IMR-90 (cell line): ENCODE results near the gene VSNL1. TPM values are rescaled to one million over a fixed set of nuclear protein-coding genes. Genes with fewer than 3 reads are reported as not detected.

Source experiments
- ATAC-seq: fragments of 200-7000 bp; cut with Tn5 transposase; 2 replicates; pipeline ENCODE4 v1.9.1; 2020; ENCODE audit warnings: low read depth, mild to moderate bottlenecking, moderate library complexity
- BruUV-seq: library from RNA; stranded (reverse); fragments of 400-500 nt; replicated peaks from 2 replicates; lab custom pipeline; 2021; lab: Mats Ljungman, UMichigan
- CTCF ChIA-PET: fragments of 300-600 bp; formaldehyde crosslinking; extraction: SDS; loops from one replicate; lab custom pipeline; 2021; ENCODE audit warnings: antibody characterized with exemption; lab: Yijun Ruan, JAX
- POLR2A ChIA-PET: fragments of 300-600 bp; sonication (Branson Sonifier 250); formaldehyde crosslinking; loops from one replicate; lab custom pipeline; 2022; ENCODE audit warnings: antibody characterized with exemption; ENCODE audit not compliant: unreplicated experiment; lab: Charles Lee
- DNase-seq: peaks from one replicate; pipeline ENCODE4 v3.0.0; 2013
- H2AFZ ChIP-seq: replicated peaks from 2 replicates; pipeline ENCODE3; 2013; ENCODE audit warnings: low read length, mild to moderate bottlenecking; ENCODE audit not compliant: poor library complexity
- H2AK5ac ChIP-seq: 2 replicates; pipeline ENCODE4 v1.6.1; 2013; ENCODE audit warnings: low read depth, low read length, inconsistent platforms
- H2AK9ac ChIP-seq: replicated peaks from 2 replicates; pipeline ENCODE3; 2013; ENCODE audit warnings: mild to moderate bottlenecking, low read depth, low read length, moderate library complexity; ENCODE audit not compliant: poor library complexity
- H2BK120ac ChIP-seq: 2 replicates; pipeline ENCODE4 v1.6.1; 2013; ENCODE audit warnings: low read depth, low read length, inconsistent platforms
- H2BK15ac ChIP-seq: 3 replicates; pipeline ENCODE4 v1.6.1; 2013; ENCODE audit warnings: low read depth, low read length, inconsistent platforms
- H2BK20ac ChIP-seq: 2 replicates; pipeline ENCODE4 v1.6.1; 2013; ENCODE audit warnings: low read depth, mild to moderate bottlenecking, inconsistent platforms, low read length, moderate library complexity
- H2BK5ac ChIP-seq: 2 replicates; pipeline ENCODE4 v1.6.1; 2013; ENCODE audit warnings: mild to moderate bottlenecking, low read depth, low read length, inconsistent platforms; ENCODE audit not compliant: poor library complexity, severe bottlenecking
- H3K14ac ChIP-seq: replicated peaks from 2 replicates; pipeline ENCODE4 v1.6.1; 2013; ENCODE audit warnings: low read depth, low read length, inconsistent platforms
- H3K18ac ChIP-seq: 2 replicates; pipeline ENCODE4 v1.6.1; 2013; ENCODE audit warnings: low read depth, low read length, control low read depth
- H3K23ac ChIP-seq: 2 replicates; pipeline ENCODE4 v1.6.1; 2013; ENCODE audit warnings: low read depth, low read length, inconsistent platforms
- H3K27ac ChIP-seq: 2 replicates; pipeline ENCODE4 v1.5.1; 2013; ENCODE audit warnings: mild to moderate bottlenecking, control low read depth, low read length; ENCODE audit not compliant: insufficient read depth
- H3K27me3 ChIP-seq: 2 replicates; pipeline ENCODE4 v1.6.1; 2013; ENCODE audit warnings: low read length; ENCODE audit not compliant: control insufficient read depth, insufficient read depth
- H3K36me3 ChIP-seq: 2 replicates; pipeline ENCODE4 v1.6.1; 2013; ENCODE audit warnings: low read length, mixed read lengths; ENCODE audit not compliant: control insufficient read depth, insufficient read depth
- H3K4ac ChIP-seq: 2 replicates; pipeline ENCODE4 v1.6.1; 2013; ENCODE audit warnings: low read depth, low read length, inconsistent platforms
- H3K4me1 ChIP-seq: 2 replicates; pipeline ENCODE4 v1.6.1; 2013; ENCODE audit warnings: low read length, mixed read lengths; ENCODE audit not compliant: control insufficient read depth, insufficient read depth
- H3K4me2 ChIP-seq: 2 replicates; pipeline ENCODE4 v1.6.1; 2013; ENCODE audit warnings: low read depth, mild to moderate bottlenecking, control low read depth, low read length, moderate library complexity
- H3K4me3 ChIP-seq: 2 replicates; pipeline ENCODE4 v1.5.1; 2013; ENCODE audit warnings: low read depth, mild to moderate bottlenecking, control low read depth, low read length, moderate library complexity; ENCODE audit not compliant: insufficient read depth
- H3K56ac ChIP-seq: 2 replicates; pipeline ENCODE4 v1.6.1; 2013; ENCODE audit warnings: low read length, inconsistent platforms; ENCODE audit not compliant: insufficient read depth; ENCODE audit errors: extremely low read depth
- H3K79me1 ChIP-seq, 2 experiments: 2 replicates each; pipeline ENCODE4 v1.6.1; 2013; ENCODE audit warnings: low read length in 2 of 2, inconsistent platforms in 1 of 2, low read depth in 1 of 2
- H3K9ac ChIP-seq: 2 replicates; pipeline ENCODE4 v1.6.1; 2013; ENCODE audit warnings: low read depth, low read length, control low read depth
- H3K9me1 ChIP-seq: 2 replicates; pipeline ENCODE4 v1.6.1; 2013; ENCODE audit warnings: low read length, inconsistent platforms; ENCODE audit not compliant: insufficient read depth
- H3K9me3 ChIP-seq: 2 replicates; pipeline ENCODE4 v1.6.1; 2013; ENCODE audit warnings: low read length; ENCODE audit not compliant: control insufficient read depth, insufficient read depth
- H4K20me1 ChIP-seq: 2 replicates; pipeline ENCODE4 v1.6.1; 2013; ENCODE audit warnings: low read length, inconsistent platforms; ENCODE audit not compliant: insufficient read depth
- H4K5ac ChIP-seq: 2 replicates; pipeline ENCODE4 v1.6.1; 2013; ENCODE audit warnings: mild to moderate bottlenecking, low read depth, low read length, control low read depth
- H4K8ac ChIP-seq, 2 experiments: 2 replicates each; pipeline ENCODE4 v1.6.1; 2013; ENCODE audit warnings: low read depth in 2 of 2, low read length in 2 of 2, control low read depth in 1 of 2, inconsistent platforms in 1 of 2
- H4K91ac ChIP-seq: 2 replicates; pipeline ENCODE4 v1.6.1; 2013; ENCODE audit warnings: low read depth, low read length, inconsistent platforms; ENCODE audit not compliant: insufficient read depth
- CEBPB ChIP-seq: IDR thresholded peaks from 2 replicates; pipeline ENCODE4 v1.6.1; 2012; ENCODE audit warnings: low read depth, low read length, improper control_type of control experiment
- MAZ ChIP-seq: IDR thresholded peaks from 2 replicates; pipeline ENCODE4 v1.6.1; 2012; ENCODE audit warnings: low read depth, mild to moderate bottlenecking, low read length, improper control_type of control experiment, moderate library complexity, borderline replicate concordance
- POLR2A ChIP-seq: IDR thresholded peaks from 2 replicates; pipeline ENCODE4 v1.6.1; 2012; ENCODE audit warnings: mild to moderate bottlenecking, low read depth, low read length
- RFX5 ChIP-seq: IDR thresholded peaks from 2 replicates; pipeline ENCODE4 v1.8.0; 2012; ENCODE audit warnings: low read depth, mild to moderate bottlenecking, low read length, moderate library complexity
- WGBS, 2 experiments: methylation state at CpG; one replicate each; pipeline versions ENCODE4 v1.1.5 to v1.1.7; 2013; ENCODE audit warnings: missing lambda C conversion rate in 2 of 2; ENCODE audit not compliant: insufficient read length in 1 of 2; ENCODE audit errors: extremely low coverage in 2 of 2; 5-methylcytosine and 5-hydroxymethylcytosine counted together
- dilution Hi-C: fragments of 300-500 bp; cut with HindIII; formaldehyde crosslinking; loops from one replicate; pipeline ENCODE4 v1.14.3; 2018; ENCODE audit warnings: low sequenced_read_pairs; ENCODE audit not compliant: unreplicated experiment
- in situ Hi-C: fragments of 300-500 bp; cut with MboI; formaldehyde crosslinking; loops from 3 replicates; pipeline ENCODE4 v1.14.3; 2019; ENCODE audit warnings: low sequenced_read_pairs, inconsistent platforms, mixed read lengths
- intact Hi-C: fragments of 100-400 bp; cut with micrococcal nuclease; formaldehyde crosslinking; loops from 2 replicates; pipeline ENCODE4 v1.10.0; 2022
- polyA plus RNA-seq, 3 experiments: library from polyadenylated mRNA; depleted of rRNA; stranded (reverse); fragments of >200 nt; gene quantifications; 2 replicates each; pipeline ENCODE4 v1.2.3, GENCODE V29; 2012; ENCODE audit warnings: low replicate concordance in 1 of 3
- total RNA-seq: library from RNA; depleted of rRNA; stranded (reverse); fragments of >200 nt; gene quantifications from 2 replicates; pipeline ENCODE4 v1.2.3, GENCODE V29; 2012

The VSNL1 gene
- total and polyA plus RNA-seq, 2 of the 4 experiments (the other 2 are of a cell fraction): 0.32 to 0.36 TPM

DNA sequence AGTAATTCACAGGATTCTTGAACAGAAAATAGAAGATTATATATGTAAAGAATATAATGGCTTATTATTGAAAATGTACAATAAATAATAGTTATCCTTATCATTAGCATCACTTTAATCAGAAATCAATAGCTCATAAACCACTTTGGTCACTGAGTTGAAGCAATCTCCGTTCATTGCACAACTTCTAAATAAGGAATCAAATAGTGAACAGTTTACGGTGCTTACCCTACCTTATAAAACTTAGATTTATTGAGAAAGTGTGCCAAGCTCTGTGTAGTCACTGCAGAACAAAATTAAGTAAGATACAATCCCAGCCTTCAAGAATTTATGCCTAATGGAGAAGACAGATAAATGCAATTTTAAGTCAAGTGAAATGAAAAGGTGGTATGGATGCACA is 6.7 kb downstream of the VSNL1 start:
- H2BK15ac ChIP-seq: no peak overlapping the region
- ATAC-seq: no peak
- H4K8ac ChIP-seq: no peak overlapping the region
- in situ Hi-C loops: no loop called here
- ChIA-PET POLR2A (no interaction called here), CTCF (no interaction called here)
- H4K91ac ChIP-seq: no peak overlapping the region
- no peaks in the 10 kb centered on the region for H3K9me3 ChIP-seq
- H4K5ac ChIP-seq: no peak overlapping the region
- H2AK5ac ChIP-seq: no peak overlapping the region
- no CpG with 5 or more reads among the region's 2 CpGs for WGBS, 2 experiments
- H2BK5ac ChIP-seq: no peak overlapping the region
- H3K9me1 ChIP-seq: no peaks in the 10 kb centered on the region
- H3K14ac ChIP-seq: no peak overlapping the region
- H3K56ac ChIP-seq: no peak overlapping the region
- dilution Hi-C loops: no loop called here
- no peak overlapping the region for H2BK120ac ChIP-seq
- no peak overlapping the region for H3K4ac ChIP-seq
- H3K18ac ChIP-seq: no peak overlapping the region
- DNase-seq: no peak
- no peak overlapping the region for H2BK20ac ChIP-seq
- no peaks in the 10 kb centered on the region for H3K4me1 ChIP-seq
- H3K9ac ChIP-seq: no peak overlapping the region
- no peak overlapping the region for H3K4me3 ChIP-seq
- H3K27ac ChIP-seq: no peak overlapping the region
- no peak overlapping the region for H3K4me2 ChIP-seq
- no peaks in the 10 kb centered on the region for H4K20me1 ChIP-seq
- intact Hi-C loops: no loop called here
- no peak overlapping the region for H2AFZ ChIP-seq
- H2AK9ac ChIP-seq: no peak overlapping the region
- BruUV-seq: no TSS peak
- H3K23ac ChIP-seq: no peak overlapping the region
- no peaks in the 10 kb centered on the region for H3K36me3 ChIP-seq
- H3K27me3 ChIP-seq: peaks cover 5% of the 10 kb centered on the region
- no peaks in the 10 kb centered on the region for H3K79me1 ChIP-seq
- TF ChIP-seq POLR2A: no peak
- no peak for TF ChIP-seq RFX5
- 0 out of 2 replicates have a peak, but pooled peaks have one; percentile 1 for TF ChIP-seq CEBPB
- TF ChIP-seq MAZ: no peak
